Esophagus muscularis mucosa (tissue), 4 donors: ENCODE data around the gene EIF5AL1.
"Not testable (repeated sequence)": the region's sequence is repeated elsewhere in the genome, so short reads cannot be mapped to it uniquely, and the experiment has no call there.

Experiments used
- EP300 ChIP-seq: sonication (generic); formaldehyde crosslinking; IDR thresholded peaks from one replicate; pipeline ENCODE4 v1.6.1; 2017; ENCODE audit warnings: antibody characterized with exemption
- POLR2AphosphoS5 ChIP-seq, 2 donors: sonication (generic); formaldehyde crosslinking; IDR thresholded peaks; one replicate each; pipeline ENCODE4 v1.6.1; 2017; ENCODE audit warnings: antibody characterized with exemption in 2 of 2
- TF ChIP-seq, protein P1 (sequence below), 3 experiments: fragments of 200-600 bp in 2 of 3; fragments of 450-650 bp in 1 of 3; sonication (generic) in 2 of 3; IDR thresholded peaks; one replicate each; pipeline ENCODE4 v1.5.1; 2017 to 2019; ENCODE audit warnings: antibody characterized with exemption in 3 of 3, mild to moderate bottlenecking in 2 of 3, moderate library complexity in 1 of 3

GRCh38 chr10:79538311-79538710 lies 26.0 kb downstream of the EIF5AL1 start:
- TF ChIP-seq, protein P1, sequence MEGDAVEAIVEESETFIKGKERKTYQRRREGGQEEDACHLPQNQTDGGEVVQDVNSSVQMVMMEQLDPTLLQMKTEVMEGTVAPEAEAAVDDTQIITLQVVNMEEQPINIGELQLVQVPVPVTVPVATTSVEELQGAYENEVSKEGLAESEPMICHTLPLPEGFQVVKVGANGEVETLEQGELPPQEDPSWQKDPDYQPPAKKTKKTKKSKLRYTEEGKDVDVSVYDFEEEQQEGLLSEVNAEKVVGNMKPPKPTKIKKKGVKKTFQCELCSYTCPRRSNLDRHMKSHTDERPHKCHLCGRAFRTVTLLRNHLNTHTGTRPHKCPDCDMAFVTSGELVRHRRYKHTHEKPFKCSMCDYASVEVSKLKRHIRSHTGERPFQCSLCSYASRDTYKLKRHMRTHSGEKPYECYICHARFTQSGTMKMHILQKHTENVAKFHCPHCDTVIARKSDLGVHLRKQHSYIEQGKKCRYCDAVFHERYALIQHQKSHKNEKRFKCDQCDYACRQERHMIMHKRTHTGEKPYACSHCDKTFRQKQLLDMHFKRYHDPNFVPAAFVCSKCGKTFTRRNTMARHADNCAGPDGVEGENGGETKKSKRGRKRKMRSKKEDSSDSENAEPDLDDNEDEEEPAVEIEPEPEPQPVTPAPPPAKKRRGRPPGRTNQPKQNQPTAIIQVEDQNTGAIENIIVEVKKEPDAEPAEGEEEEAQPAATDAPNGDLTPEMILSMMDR (IDR thresholded peaks at IDR 0.05), result not testable (repeated sequence)
- TF ChIP-seq EP300; POLR2AphosphoS5 (IDR thresholded peaks at IDR 0.05): not testable (repeated sequence)
